PC-3 (cell line): ENCODE measurements around the gene KRT15. TPM values are rescaled to one million over a fixed set of nuclear protein-coding genes. Genes with fewer than 3 reads are reported as not detected.

Experiments used
- ATAC-seq: fragments of 200-7000 bp; cut with Tn5 transposase; 2 replicates; pipeline ENCODE4 v1.9.1; 2020; ENCODE audit warnings: mild to moderate bottlenecking, moderate library complexity
- BruUV-seq: library from RNA; stranded (reverse); fragments of 400-500 nt; replicated peaks from 2 replicates; lab custom pipeline; 2021; lab: Mats Ljungman, UMichigan
- CTCF ChIA-PET: fragments of 300-600 bp; sonication (Branson Sonifier 250); formaldehyde crosslinking; loops from one replicate; lab custom pipeline; 2022; ENCODE audit warnings: antibody characterized with exemption; lab: Charles Lee
- POLR2A ChIA-PET: fragments of 300-600 bp; sonication (Branson Sonifier 250); formaldehyde crosslinking; loops from one replicate; lab custom pipeline; 2022; ENCODE audit warnings: antibody characterized with exemption; ENCODE audit not compliant: unreplicated experiment; lab: Charles Lee
- DNase-seq: peaks from one replicate; pipeline ENCODE4 v3.0.0-alpha.2; 2015
- H2AFZ ChIP-seq: fragments of 300-600 bp; sonication (generic); 2 replicates; pipeline ENCODE4 v1.6.0; 2016; ENCODE audit warnings: antibody characterized with exemption, low read length
- H3F3A ChIP-seq: fragments of 300-600 bp; sonication (generic); one replicate; pipeline ENCODE4 v1.6.0; 2017; ENCODE audit warnings: antibody characterized with exemption, low read length, control low read depth, mild to moderate bottlenecking; ENCODE audit not compliant: unreplicated experiment
- H3K27ac ChIP-seq: fragments of 300-600 bp; sonication (generic); 2 replicates; pipeline ENCODE4 v1.5.1; 2016; ENCODE audit warnings: mild to moderate bottlenecking, low read length
- H3K27me3 ChIP-seq: fragments of 300-600 bp; sonication (generic); 2 replicates; pipeline ENCODE4 v1.6.1; 2016; ENCODE audit warnings: low read length, mixed read lengths
- H3K36me3 ChIP-seq: fragments of 300-600 bp; sonication (generic); 2 replicates; pipeline ENCODE4 v1.6.1; 2016; ENCODE audit warnings: low read depth, mixed run types, low read length, mixed read lengths
- H3K4me1 ChIP-seq: fragments of 300-600 bp; sonication (generic); 2 replicates; pipeline ENCODE4 v1.5.1; 2016; ENCODE audit warnings: low read length; ENCODE audit not compliant: insufficient read depth
- H3K4me2 ChIP-seq: fragments of 300-600 bp; sonication (generic); 2 replicates; pipeline ENCODE4 v1.6.0; 2016; ENCODE audit warnings: low read length
- H3K4me3 ChIP-seq: fragments of 300-600 bp; sonication (generic); 2 replicates; pipeline ENCODE4 v1.5.1; 2016; ENCODE audit warnings: mild to moderate bottlenecking, low read length, mixed read lengths
- H3K79me2 ChIP-seq: fragments of 300-600 bp; sonication (generic); 2 replicates; pipeline ENCODE4 v1.6.1; 2017; ENCODE audit warnings: low read length, mixed read lengths
- H3K9ac ChIP-seq: fragments of 300-600 bp; sonication (generic); 2 replicates; pipeline ENCODE4 v1.6.0; 2016; ENCODE audit warnings: mild to moderate bottlenecking, low read length
- H3K9me2 ChIP-seq: fragments of 300-600 bp; sonication (generic); replicated peaks from 2 replicates; pipeline ENCODE4 v1.6.1; 2016; ENCODE audit warnings: mixed run types, low read length, mixed read lengths
- H3K9me3 ChIP-seq: fragments of 300-600 bp; sonication (generic); 2 replicates; pipeline ENCODE4 v1.6.1; 2016; ENCODE audit warnings: low read length, mixed read lengths
- H4K20me1 ChIP-seq: fragments of 300-600 bp; sonication (generic); 2 replicates; pipeline ENCODE4 v1.6.1; 2016; ENCODE audit warnings: low read length, mixed read lengths
- CTCF ChIP-seq: fragments of 300-600 bp; sonication (generic); conservative IDR thresholded peaks from 2 replicates; pipeline ENCODE4 v1.5.1; 2017; ENCODE audit warnings: antibody characterized with exemption, low read depth, mild to moderate bottlenecking, low read length
- EZH2 ChIP-seq: fragments of 300-600 bp; sonication (generic); IDR thresholded peaks from one replicate; pipeline ENCODE4 v1.6.1; 2017; ENCODE audit warnings: antibody characterized with exemption, mild to moderate bottlenecking, low read length; ENCODE audit not compliant: unreplicated experiment
- EZH2phosphoT487 ChIP-seq: fragments of 300-600 bp; sonication (generic); IDR thresholded peaks from 2 replicates; pipeline ENCODE4 v1.6.1; 2018; ENCODE audit warnings: mild to moderate bottlenecking, antibody characterized with exemption, low read length, borderline replicate concordance
- intact Hi-C: fragments of 100-400 bp; cut with micrococcal nuclease; formaldehyde crosslinking; loops from 2 replicates; pipeline ENCODE4 v1.9.0; 2023
- total RNA-seq: library from RNA; depleted of rRNA; stranded (reverse); fragments of >200 nt; gene quantifications from 2 replicates; pipeline ENCODE4 v1.2.3, GENCODE V29; 2014

KRT15 gene
- total RNA-seq, 1 experiment from 2014 or later: 121 TPM

- H2AFZ ChIP-seq: no peak overlapping the region
- ChIA-PET CTCF (interaction anchor here (3.5 kb wide), 1 partner anchor 20 kb away, joined by 22 read pairs; no protein-coding TSS in a partner anchor), POLR2A (interaction anchor here (0.6 to 1.6 kb wide), 5 partner anchors 20 to 315 kb away, joined by 3 to 23 read pairs (median 4); no protein-coding TSS in a partner anchor)
- no peaks in the 10 kb centered on the region for H3K9me2 ChIP-seq
- H3K27me3 ChIP-seq: no peaks in the 10 kb centered on the region
- H3K4me3 ChIP-seq: peak overlapping the region; percentile 90
- H3F3A ChIP-seq: peaks cover 12% of the 10 kb centered on the region
- BruUV-seq: no TSS peak
- ATAC-seq (no peak), DNase-seq (no peak)
- peaks cover 17% of the 10 kb centered on the region for H4K20me1 ChIP-seq
- H3K36me3 ChIP-seq: peaks cover 24% of the 10 kb centered on the region
- peaks cover 40% of the 10 kb centered on the region for H3K4me1 ChIP-seq
- peak overlapping the region; percentile 94 for H3K4me2 ChIP-seq
- intact Hi-C loops: loop anchor here (10.0 kb wide), 1 partner anchor 124 kb away; no protein-coding TSS in a partner anchor
- no peak for TF ChIP-seq EZH2phosphoT487
- peak overlapping the region; percentile 97 for H3K9ac ChIP-seq
- peaks cover 48% of the 10 kb centered on the region for H3K79me2 ChIP-seq
- H3K27ac ChIP-seq: peak overlapping the region; percentile 97
- H3K9me3 ChIP-seq: no peaks in the 10 kb centered on the region
Observed at GRCh38 chr17:41528959-41529353, 10.3 kb upstream of the KRT15 start.

GRCh38 chr17:41527063-41528023 is 8.7 kb upstream of the KRT15 start:
- H3K4me2 ChIP-seq: peak overlapping the region; percentile 94
- H3K9me2 ChIP-seq: no peaks in the 10 kb centered on the region
- peak overlapping the region; percentile 97 for H3K9ac ChIP-seq
- H3K27ac ChIP-seq: peak overlapping the region; percentile 97
- no peak for ATAC-seq
- no peak for DNase-seq
- peaks cover 48% of the 10 kb centered on the region for H3K79me2 ChIP-seq
- no peaks in the 10 kb centered on the region for H3K27me3 ChIP-seq
- H3K4me3 ChIP-seq: peak overlapping the region; percentile 90
- intact Hi-C loops: loop anchor here (10.0 kb wide), 1 partner anchor 123 kb away; no protein-coding TSS in a partner anchor
- peaks cover 56% of the 10 kb centered on the region for H3K4me1 ChIP-seq
- TF ChIP-seq CTCF (no peak), EZH2 (no peak)
- peaks cover 17% of the 10 kb centered on the region for H4K20me1 ChIP-seq
- ChIA-PET CTCF (interaction anchor here (0.6 to 3.5 kb wide), 2 partner anchors 21 to 136 kb away, joined by 3 to 22 read pairs; no protein-coding TSS in a partner anchor), POLR2A (interaction anchor here (0.6 to 1.6 kb wide), 4 partner anchors 21 to 1202 kb away, joined by 3 to 23 read pairs (median 4); no protein-coding TSS in a partner anchor)
- no peak overlapping the region for H2AFZ ChIP-seq
- TSS peak; percentile 46 for BruUV-seq
- H3K9me3 ChIP-seq: no peaks in the 10 kb centered on the region
- H3F3A ChIP-seq: peaks cover 24% of the 10 kb centered on the region
- peaks cover 27% of the 10 kb centered on the region for H3K36me3 ChIP-seq

GRCh38 chr17:41524261-41524660 is 5.6 kb upstream of the KRT15 start:
- no peaks in the 10 kb centered on the region for H3K27me3 ChIP-seq
- H3K4me1 ChIP-seq: peaks cover 66% of the 10 kb centered on the region
- no peak overlapping the region for H2AFZ ChIP-seq
- H4K20me1 ChIP-seq: peaks cover 17% of the 10 kb centered on the region
- BruUV-seq: no TSS peak
- H3K4me2 ChIP-seq: peak overlapping the region; percentile 94
- H3K4me3 ChIP-seq: peak overlapping the region; percentile 13; the same call in 1 of the 2 replicates
- ATAC-seq: no peak
- H3K36me3 ChIP-seq: peaks cover 27% of the 10 kb centered on the region
- peaks cover 18% of the 10 kb centered on the region for H3F3A ChIP-seq
- ChIA-PET CTCF (interaction anchor here (0.6 kb wide), 1 partner anchor 107 kb away, joined by 3 read pairs; no protein-coding TSS in a partner anchor), POLR2A (no interaction called here)
- no peak overlapping the region for H3K9ac ChIP-seq
- peaks cover 44% of the 10 kb centered on the region for H3K79me2 ChIP-seq
- intact Hi-C loops: loop anchor here (10.0 kb wide), 1 partner anchor 119 kb away; no protein-coding TSS in a partner anchor
- H3K9me3 ChIP-seq: no peaks in the 10 kb centered on the region
- DNase-seq: no peak
- peak overlapping the region; percentile 97 for H3K27ac ChIP-seq
- H3K9me2 ChIP-seq: no peaks in the 10 kb centered on the region
- TF ChIP-seq EZH2 (no peak), EZH2phosphoT487 (no peak), CTCF (no peak)
